ENCODE data around the gene RORC. TPM values are rescaled to one million over a fixed set of nuclear protein-coding genes. Genes with fewer than 3 reads are reported as not detected.

Gene RORC
- total RNA-seq, 1 experiment from 2014 or later, result not detected

DNA sequence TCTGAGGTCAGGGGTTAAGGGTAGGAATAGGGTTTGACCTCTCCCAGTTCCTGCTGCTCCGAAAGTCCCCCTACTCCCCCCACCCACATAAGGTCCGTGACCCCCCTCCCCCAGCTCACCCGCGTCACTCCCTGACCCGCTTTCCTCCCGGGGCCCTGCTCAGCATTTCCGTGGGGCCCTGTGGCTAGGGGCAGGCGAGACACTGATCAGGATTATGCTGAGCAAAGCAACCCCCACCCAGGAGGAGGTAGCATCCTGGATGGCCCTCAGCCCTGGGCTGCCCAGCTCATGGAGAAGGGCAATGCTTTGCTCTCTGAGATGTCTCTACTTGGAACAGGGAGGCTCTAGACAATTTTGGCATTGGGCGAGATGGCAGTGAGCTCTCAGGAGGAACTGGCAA, 3.7 kb downstream of the RORC start:
- DNase-seq (ENCODE audit: low read depth), result no peak

DNA sequence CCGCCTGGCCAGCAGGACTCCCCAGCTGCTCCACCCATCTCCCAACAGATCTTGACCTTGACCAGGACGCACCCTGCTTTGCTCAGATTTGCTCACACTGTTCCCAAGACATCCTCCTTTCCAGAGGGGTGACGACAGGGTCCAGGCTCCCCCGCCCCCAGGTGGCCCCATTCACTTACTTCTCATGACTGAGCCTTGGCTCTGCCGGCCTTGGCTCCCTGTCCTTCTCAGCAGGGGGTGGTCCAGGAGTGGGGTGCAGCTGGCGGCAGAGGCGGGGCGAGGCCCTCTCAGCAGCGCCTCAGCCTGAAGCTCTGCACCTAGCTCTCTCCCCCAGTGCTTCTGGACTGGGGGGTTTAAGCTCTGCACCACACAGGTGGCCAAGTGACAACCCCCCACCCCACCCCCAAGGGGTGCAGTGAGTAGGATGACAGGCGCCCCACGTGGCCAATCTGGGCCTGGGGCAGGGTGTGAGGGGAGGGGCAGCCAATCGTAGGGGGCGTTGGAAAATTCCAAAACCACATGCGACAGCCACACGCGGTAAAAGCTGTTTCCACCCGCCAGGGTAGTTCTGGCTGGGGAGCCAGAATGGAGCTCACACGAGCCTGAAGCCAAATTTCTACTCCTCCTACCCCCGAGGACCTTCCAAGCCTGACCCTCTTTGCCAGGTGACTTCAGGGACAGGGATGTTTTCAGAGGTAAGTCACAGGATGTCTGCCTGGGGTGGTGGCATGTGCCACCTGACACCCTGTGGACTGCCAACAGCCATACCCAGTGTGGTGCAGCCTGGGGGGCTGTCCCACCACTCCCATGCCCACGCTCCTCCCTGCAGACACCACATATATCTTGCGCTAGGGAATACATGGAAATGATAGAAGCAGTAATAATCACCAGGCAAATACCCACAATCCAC, 5.6 kb downstream of the RORC start:
- DNase-seq (ENCODE audit: low read depth), result no peak

DNA sequence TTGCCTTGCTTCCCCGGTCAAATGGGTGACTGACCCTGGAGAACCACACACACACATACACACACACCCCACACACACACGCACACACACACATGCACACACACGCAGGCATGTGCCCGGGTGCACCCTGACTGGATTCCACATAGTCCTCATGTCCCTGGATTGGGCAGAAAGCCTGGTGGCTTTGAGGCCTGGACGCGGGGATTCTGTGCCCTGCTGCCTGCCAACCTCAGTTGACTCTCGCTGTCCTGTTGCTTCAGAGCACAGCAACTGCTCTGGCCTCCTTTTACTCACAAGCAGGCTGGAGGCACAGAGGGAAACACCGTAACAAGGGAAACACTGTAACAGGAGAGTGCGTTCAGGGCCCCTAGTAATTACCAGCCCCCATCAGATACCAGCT, 6.4 kb downstream of the RORC start:
- DNase-seq (ENCODE audit: low read depth), result no peak

DNA sequence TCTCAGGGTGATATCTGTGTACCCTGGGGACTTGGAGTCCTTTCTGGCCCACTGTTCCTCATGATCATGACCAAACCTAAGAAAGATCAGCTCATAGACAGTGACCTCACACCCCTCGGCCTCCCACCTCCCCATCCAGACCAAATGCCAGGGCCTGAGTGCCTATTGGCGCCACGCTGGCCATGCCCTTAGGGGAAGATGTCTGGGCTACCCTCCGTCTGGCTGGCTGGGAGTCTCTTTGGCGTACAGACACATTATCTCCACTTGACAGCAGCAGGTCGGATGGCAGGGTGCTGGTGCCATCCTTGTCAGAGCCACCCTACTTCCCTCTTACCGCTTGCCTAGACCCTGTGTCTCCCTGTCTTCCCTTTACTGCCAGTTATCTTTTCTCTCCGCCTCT, 8.4 kb downstream of the RORC start:
- no peak for DNase-seq (ENCODE audit: low read depth)

DNA sequence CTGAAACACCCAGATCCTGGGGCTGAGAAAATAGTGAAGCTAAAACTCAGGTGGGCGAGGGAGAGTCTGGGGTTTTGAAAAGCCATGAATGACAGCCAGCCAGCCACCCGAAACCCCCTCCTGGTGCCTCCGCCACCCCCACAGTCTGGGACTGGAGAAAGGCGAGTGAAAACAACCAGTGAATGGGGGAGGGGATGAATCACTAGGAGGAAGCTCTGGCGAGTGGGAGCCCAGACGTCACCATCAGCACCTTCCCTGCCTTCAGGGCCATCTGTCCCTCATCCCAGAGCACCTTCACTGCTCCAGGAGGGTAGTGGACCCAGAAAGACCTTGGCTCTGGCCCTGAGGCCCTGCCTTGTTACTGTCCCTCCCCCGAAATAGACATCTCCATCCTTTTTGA, 9.2 kb downstream of the RORC start:
- DNase-seq (ENCODE audit: low read depth), result no peak

DNA sequence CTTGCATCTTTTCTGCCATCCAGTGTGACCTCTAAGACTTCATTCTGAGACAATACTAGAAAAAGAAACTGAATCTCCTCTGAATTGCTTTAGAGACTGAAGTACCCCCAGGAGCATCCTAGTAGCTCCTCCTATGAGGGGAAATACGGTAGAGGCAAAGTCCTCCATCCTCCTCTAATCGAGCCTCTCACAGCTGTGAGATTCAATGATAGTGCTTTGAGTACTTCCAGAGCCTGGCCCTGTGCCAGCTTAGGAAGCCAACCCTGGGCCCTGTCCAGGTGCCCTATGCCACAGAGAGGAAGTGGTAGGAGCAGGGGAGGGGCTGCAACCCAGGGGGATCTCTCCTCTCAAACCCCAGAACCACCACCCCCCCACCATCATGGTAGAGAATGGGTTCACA, 10.7 kb downstream of the RORC start:
- peak; percentile 6 for DNase-seq (ENCODE audit: low read depth)

DNA sequence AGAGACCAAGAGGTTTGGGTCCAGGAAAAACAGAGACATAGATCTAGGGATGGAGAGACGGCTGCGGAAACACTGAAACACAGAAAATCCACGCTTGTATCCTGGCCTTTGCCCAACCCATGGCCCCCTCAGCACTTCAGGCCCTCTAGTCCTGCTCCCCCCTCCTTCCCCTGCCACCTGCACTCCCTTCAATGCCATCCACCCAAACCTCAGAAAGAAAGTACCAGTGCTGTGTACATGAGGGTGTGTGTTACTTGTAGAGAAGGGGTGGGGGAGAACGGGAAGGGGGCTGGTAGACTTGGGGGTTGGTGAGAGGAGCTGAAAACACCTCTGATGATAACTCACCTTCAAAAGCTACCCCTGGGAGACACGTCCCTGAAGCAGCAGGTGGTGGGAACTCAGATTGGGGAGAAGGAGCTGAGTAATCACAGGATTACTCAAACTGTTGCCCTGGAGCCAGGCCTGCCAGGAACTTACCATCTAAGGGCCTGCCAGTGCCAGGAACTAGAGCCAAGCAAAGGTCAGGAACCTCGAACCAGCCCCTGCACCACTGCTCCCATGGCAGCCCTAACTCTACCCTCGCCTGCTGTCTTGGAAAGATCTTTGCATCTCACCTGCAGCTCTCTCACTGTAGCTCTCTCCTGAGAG, 11.5 kb downstream of the RORC start:
- DNase-seq (ENCODE audit: low read depth), result peak; percentile 15

DNA sequence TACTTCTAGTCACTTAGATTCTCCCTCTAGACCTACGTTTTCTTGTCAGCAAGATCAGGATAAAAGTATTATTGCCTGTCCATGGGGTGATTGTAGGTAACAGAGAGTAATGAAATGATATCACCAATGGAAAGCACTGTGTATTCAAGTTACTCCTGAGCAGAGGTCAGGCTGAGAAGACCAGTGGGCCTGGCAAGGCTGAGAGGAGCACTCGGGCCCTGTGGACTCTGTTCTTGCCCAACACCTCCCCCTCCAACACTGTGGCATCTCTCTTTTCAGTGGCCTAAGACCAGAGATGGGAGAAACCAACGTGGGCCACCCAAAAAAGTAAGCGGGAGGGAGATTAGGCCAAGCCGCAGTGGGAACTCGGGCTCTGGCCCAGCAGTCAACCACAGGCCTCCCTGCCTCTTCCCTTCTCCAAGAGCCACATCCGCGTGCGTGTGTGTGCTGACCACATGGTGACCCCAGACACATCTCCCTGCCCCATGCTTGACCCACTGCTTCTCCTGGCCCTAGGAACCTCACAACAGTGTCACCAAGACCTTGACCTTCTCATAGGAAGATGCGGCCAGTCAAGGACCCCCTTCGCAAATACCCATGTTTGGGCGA, 12.3 kb downstream of the RORC start:
- DNase-seq (ENCODE audit: low read depth), result no peak

DNA sequence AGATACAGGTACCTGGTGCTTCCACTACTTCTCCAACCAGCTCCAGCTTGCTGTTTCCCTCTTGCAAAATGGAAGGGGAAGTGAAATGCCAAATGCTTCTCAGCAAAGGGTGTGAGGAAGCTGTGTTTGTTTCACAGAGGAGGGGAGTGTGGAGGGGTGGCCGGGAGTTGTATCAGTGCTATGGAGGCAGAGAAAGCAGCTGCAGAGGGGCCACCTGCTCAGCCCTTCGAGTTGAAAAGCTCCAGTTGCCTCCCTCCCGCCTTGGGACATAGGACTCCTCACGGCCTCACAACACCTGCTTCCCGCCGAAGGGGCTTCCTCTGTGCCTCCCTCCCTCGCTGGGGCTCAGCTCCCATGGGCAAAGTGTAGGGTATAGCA, 14.3 kb downstream of the RORC start:
- DNase-seq (ENCODE audit: low read depth), result no peak

DNA sequence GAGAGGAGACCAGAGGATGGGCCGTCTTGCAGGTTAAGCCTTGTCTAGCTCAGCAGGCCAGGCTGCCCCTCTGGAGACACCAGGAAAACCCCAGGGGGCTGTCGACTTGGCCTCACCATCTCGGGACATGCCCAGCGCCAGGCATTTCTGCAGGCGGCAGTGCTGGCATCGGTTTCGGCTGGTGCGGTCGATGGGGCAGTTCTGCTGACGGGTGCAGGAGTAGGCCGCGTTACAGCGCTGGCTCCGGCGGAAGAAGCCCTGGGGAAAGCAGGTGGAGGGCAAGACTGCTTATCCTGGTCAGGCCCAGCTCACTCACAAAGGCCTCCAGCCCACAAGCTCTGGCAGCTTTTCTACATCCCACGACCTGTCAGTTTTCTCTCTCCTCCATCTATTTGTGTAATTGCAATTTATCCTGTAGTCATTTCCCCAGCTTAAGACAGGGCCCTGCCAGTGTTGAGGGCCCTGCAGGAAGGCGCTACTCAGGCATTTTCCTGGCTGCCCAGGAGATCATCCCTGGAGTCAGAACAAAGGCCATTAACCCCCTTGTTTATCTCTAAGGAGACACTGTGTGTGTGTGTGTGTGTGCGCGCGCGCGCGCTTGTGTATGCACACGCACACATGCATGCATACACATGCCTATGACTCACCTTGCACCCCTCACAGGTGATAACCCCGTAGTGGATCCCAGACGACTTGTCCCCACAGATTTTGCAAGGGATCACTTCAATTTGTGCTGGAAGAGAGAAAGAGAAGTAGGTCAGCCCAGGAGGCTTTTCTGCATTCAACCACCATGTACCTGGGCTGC, 14.9 kb downstream of the RORC start:
- no peak for DNase-seq (ENCODE audit: low read depth)

DNA sequence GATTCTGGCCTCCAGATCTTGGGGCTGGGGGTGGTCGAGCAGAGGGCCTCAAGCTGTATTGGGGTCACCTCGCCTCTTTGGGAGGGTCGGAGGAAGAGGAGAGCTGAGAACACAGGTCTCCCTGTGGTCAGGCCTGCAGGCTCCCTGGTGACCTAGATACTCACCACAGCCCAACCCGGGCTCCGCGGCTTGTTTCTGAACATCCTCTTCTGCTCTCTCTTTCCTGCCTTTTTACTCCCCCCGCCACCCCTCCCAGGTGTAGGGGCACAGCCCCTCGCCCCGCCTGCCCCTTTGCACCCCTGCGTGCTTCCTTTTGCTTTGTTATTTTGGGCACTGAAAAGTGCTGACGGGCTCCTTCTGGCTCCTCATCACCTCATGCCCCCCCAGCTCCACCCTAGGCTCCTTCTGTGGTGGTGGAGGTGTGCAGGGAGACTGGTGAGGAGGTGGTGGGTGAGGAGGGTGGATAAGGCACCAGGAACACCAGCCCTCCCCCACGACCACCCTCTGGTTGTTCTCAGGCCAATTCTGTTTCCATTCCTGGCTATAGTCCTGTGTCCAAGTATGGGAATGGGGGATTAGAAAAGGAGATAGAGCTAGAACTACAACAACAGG, 15.8 kb downstream of the RORC start:
- DNase-seq (ENCODE audit: low read depth), result no peak

DNA sequence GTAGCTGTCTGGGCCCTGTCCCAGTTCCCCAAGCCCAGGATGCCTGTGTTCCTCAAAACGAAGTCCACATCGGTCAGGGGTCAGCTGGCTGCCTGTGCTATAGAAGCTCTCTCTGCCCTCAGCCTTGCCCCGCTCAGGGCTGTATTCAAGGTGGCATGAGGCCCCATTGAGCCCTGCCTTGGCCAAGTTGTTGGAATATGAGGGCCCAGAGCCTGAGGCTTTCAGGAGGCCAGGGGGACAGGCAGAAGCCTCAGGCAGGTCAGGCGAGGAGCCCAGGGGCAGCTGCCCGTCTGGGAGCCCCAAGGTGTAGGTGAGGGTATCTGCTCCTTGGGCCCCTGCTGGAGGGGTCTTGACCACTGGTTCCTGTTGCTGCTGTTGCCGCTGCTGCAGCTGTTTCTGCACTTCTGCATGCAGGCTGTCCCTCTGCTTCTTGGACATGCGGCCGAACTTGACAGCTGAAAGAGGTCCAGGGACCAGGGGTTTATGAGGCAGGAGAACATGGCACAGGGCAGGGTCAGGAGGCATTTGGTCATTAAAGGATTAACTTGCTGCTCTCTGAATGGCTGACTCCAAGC, 16.5 kb downstream of the RORC start:
- no peak for DNase-seq (ENCODE audit: low read depth)

DNA sequence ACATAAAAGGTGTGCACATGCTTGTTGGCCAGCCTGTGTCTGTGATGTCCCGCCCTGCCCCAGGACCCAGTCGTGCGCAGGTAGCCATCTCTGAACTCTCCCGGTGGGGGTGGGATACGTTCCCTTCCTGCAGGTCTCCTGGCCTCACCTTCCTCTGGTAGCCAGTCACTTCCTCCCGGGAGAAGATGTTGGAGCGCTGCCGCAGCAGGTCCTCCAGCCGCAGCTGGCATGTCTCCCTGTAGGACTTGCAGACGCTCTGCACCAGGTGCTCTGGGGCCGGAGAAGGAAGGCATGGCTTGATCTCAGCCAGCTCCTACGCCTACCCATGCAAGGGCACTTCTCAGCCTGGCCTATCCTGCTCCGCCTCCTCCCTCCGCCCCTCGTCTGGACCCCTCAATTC, 17.2 kb downstream of the RORC start:
- no peak for DNase-seq (ENCODE audit: low read depth)

DNA sequence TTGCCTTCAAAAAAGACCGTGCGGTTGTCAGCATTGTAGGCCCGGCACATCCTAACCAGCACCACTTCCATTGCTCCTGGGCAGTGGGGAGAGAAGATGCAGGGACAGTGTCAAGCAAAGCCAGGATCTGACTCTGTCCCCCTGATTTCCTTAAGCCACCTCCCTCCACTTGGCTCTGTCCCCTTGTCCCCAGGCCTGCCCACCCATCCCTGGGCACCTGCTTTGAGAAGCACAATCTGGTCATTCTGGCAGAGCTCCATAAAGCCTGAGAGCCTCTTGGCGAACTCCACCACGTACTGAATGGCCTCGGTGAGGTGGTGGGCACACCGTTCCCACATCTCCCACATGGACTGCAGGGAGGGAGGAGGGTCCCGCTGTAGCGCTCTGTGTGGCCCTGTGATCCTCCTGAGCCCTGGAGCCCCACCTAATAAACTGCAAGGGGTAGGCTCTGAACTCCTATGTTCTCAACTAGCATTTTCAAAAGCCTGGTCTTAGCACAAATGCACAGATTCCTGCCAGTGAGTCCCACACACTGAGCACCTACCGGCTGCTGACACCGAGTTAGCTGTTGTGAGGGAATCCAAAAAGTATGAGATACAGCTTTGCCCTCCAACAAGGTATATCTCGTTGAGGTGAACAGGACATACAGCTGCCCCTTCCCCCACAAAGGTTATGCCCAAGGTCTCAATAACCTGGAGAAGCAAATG, 18.2 kb downstream of the RORC start:
- no peak for DNase-seq (ENCODE audit: low read depth)

DNA sequence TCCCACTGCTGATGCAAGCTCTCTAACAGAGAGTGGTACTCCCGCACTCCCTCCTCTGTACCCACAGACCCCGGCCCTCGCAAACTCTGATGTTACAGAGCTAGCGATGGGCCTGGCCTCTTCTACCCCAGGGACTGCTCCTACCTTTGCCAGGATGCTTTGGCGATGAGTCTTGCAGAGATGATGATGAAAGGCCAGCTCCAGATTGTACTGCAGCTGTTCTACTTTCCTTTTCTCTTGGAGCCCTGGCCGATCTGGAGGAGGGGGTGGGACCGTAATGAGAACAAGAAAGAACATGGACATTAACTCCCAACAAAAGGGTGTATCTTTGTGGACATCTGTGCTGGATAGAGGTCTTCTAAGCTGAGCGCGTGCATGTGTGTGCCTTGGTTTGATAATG, 20.4 kb downstream of the RORC start:
- peak; percentile 86 for DNase-seq (ENCODE audit: low read depth)

DNA sequence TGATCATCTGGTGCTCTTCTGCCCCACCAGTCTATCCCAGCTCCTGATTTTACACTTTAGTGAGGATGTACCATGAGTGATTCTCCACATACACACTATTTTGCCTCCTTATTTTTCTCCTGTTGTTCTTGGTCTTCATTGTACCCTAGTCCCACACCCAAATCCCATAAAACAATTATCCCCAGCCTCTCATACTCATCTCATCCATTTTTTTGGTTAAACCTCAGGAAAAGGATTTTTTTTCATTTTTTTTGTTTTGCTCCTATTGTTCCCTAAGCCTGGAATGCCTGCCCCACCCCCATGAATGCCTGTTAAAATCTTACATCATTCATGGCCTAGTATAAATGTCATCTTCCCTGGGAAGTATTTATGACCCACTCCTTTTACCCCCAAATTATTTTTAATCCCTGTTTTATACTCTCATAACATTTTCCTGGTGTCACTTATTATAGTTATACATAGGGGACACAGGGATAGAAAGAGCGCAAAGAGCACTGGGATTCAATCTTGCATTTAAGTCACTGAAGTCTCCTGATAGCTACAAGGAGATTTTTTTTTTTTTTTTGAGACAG, 21.5 kb downstream of the RORC start:
- no peak for DNase-seq (ENCODE audit: low read depth)

DNA sequence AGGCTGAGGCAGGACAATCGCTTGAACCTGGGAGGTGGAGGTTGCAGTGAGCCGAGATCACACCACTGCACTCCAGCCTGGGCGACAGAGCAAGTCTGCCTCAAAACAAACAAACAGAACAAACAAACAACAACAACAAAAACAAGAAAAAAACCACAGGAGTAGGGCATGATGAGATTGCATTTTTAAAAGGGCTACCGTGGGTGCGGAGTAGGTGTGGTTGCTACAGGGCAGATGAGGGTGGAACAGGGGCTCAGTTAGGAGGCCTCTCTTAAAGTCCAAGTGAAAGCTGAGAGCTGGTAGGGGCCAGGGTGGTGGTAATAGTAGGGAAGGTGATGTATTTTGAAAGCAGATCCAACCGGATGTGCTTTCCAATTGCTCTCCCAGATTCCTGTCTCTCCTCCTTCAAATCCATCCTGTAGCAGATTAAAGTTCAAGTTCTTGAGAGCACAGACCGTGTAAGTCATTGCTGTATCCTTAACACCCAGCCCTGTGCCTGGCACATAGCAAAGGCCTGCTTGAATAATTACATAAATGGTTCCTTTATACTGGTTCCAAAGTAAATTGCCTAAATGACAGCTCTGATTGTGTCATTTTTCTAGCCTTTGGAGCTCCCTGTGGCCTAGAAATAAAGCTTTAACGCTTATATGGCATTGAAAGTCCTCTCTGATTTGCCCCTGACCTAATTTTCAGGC, 22.2 kb downstream of the RORC start:
- no peak for DNase-seq (ENCODE audit: low read depth)

DNA sequence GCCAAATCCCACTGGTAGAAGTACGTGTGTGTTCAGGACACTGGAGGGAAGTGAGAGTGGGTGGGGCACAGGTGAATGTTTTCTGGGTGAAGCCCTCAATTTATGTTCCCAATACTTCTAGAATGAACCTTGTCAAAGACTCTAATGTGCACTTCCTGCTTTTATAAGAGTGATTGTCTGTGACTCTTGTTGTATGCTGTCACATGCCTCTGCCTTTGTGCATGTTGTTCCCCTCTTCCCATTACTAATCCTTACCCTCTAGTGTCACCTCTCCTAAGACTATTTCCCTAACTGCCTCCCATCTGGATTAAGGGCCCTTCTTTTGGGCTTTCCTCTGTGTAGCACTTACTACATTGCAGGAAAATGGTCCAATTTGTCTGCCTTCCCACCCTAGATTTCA, 23.8 kb downstream of the RORC start:
- no peak for DNase-seq (ENCODE audit: low read depth)

DNA sequence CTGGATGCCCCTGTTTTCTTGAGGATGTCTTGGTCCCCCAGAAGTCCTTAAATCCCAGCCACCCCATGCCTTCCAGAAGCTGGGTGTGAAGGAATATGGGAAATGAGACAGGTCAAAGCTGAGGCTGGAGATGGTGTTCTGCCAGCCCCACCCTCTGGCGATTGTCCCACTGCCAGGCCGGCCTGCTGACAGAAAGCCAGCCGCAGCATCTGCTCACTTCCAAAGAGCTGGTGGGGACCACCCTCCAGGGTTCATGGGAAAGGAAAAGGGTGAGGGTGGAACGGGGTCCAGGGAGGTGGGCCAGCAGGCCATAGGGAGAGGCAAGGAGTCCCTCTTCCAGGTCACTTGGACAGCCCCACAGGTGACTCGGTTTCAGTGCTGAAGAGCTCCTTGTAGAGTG, 24.5 kb downstream of the RORC start:
- no peak for DNase-seq (ENCODE audit: low read depth)

DNA sequence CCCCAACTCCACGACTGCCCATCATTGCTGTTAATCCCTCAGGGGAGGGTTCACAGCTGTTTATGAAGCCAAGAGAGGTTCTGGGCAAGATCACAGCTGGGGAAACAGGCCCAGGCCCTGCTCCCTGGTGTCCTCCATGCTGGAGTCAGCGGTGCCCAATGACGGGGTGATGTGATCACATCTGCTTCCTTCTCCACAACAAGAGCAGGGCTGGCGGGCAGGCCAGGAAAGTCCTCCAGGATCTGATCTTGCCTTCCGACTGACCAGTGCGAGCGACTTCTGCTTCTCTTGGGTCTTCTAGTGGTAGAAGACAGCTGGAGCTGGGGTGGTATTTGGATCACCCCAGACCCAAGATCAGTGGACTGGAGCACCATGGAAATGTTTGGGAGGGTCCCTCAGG, 25.4 kb downstream of the RORC start:
- no peak for DNase-seq (ENCODE audit: low read depth)
